H1 (cell line): ENCODE results near the gene TENT4A. TPM values are rescaled to one million over a fixed set of nuclear protein-coding genes. Genes with fewer than 3 reads are reported as not detected.

Experiments used
- CTCF ChIA-PET: fragments of 300-600 bp; sonication (Branson Sonifier 250); formaldehyde crosslinking; loops from one replicate; lab custom pipeline; 2021; ENCODE audit not compliant: partially characterized antibody; lab: Charles Lee
- POLR2A ChIA-PET: fragments of 300-600 bp; sonication (Branson Sonifier 250); formaldehyde crosslinking; loops from one replicate; lab custom pipeline; 2021; ENCODE audit warnings: inconsistent platforms; ENCODE audit not compliant: partially characterized antibody; lab: Charles Lee
- DNase-seq, 2 experiments: peaks; one replicate each; pipeline versions ENCODE4 v3.0.0 to v3.0.0-alpha.2; 2010 to 2022; ENCODE audit warnings: low spot score in 2 of 2, low read depth in 1 of 2, mixed read lengths in 1 of 2
- FAIRE-seq: peaks from 2 replicates; lab custom pipeline; 2011; peaks lifted over from hg19 to GRCh38; lab: Jason Lieb, UNC
- H2AFZ ChIP-seq: 2 replicates; pipeline ENCODE4 v1.8.1; 2012; ENCODE audit warnings: low read length, inconsistent platforms
- H2AK5ac ChIP-seq: 2 replicates; pipeline ENCODE4 v1.6.1; 2013; ENCODE audit warnings: low read depth, low read length
- H2BK120ac ChIP-seq: replicated peaks from 2 replicates; pipeline ENCODE3; 2013; ENCODE audit warnings: low read depth, low read length, inconsistent platforms
- H2BK12ac ChIP-seq: 2 replicates; pipeline ENCODE4 v1.6.1; 2013; ENCODE audit warnings: low read depth, low read length
- H2BK15ac ChIP-seq: 2 replicates; pipeline ENCODE4 v1.6.1; 2013; ENCODE audit warnings: low read length
- H2BK20ac ChIP-seq: 2 replicates; pipeline ENCODE4 v1.6.1; 2013; ENCODE audit warnings: low read length
- H2BK5ac ChIP-seq: 2 replicates; pipeline ENCODE4 v1.6.1; 2013; ENCODE audit warnings: low read depth, low read length
- H3K14ac ChIP-seq: 2 replicates; pipeline ENCODE4 v1.6.1; 2013; ENCODE audit warnings: inconsistent platforms; ENCODE audit not compliant: insufficient read length
- H3K18ac ChIP-seq: 2 replicates; pipeline ENCODE4 v1.6.1; 2013; ENCODE audit warnings: low read length; ENCODE audit errors: extremely low read depth
- H3K23ac ChIP-seq: 2 replicates; pipeline ENCODE4 v1.6.1; 2013; ENCODE audit warnings: inconsistent platforms; ENCODE audit not compliant: insufficient read length
- H3K23me2 ChIP-seq: 2 replicates; pipeline ENCODE4 v1.6.1; 2013; ENCODE audit warnings: low read depth, low read length
- H3K27ac ChIP-seq: 2 replicates; pipeline ENCODE4 v1.6.1; 2011; ENCODE audit warnings: low read depth, low read length, inconsistent platforms
- H3K27me3 ChIP-seq, 4 experiments: replicated peaks in 1 of 4; 1 replicate in 1 of 4; 2 replicates in 3 of 4; pipeline versions ENCODE4 v1.6.1 to v1.8.1; 2011 to 2013; ENCODE audit warnings: low read length in 3 of 4, mild to moderate bottlenecking in 3 of 4, inconsistent platforms in 2 of 4, mixed read lengths in 2 of 4, moderate library complexity in 1 of 4; ENCODE audit not compliant: control insufficient read depth in 3 of 4, insufficient read depth in 3 of 4; ENCODE audit errors: extremely low read depth in 1 of 4
- H3K36me3 ChIP-seq, 4 experiments: 2 replicates each; pipeline versions ENCODE4 v1.6.1 to v1.8.1; 2011 to 2013; ENCODE audit warnings: mild to moderate bottlenecking in 4 of 4, low read length in 3 of 4, moderate library complexity in 2 of 4, control low read depth in 1 of 4, inconsistent platforms in 1 of 4; ENCODE audit not compliant: insufficient read depth in 4 of 4, control insufficient read depth in 2 of 4
- H3K4ac ChIP-seq: replicated peaks from 2 replicates; pipeline ENCODE3; 2013; ENCODE audit warnings: low read length, low read depth, mixed read lengths, inconsistent platforms; ENCODE audit not compliant: insufficient read length
- H3K4me1 ChIP-seq, 4 experiments: replicated peaks in 1 of 4; 1 replicate in 1 of 4; 2 replicates in 3 of 4; pipeline versions ENCODE4 v1.6.1 to v1.8.1; 2011 to 2013; ENCODE audit warnings: low read length in 3 of 4, inconsistent platforms in 2 of 4, mixed read lengths in 1 of 4; ENCODE audit not compliant: insufficient read depth in 4 of 4, control insufficient read depth in 3 of 4
- H3K4me2 ChIP-seq, 2 experiments: 2 replicates each; pipeline versions ENCODE4 v1.6.1 to v1.8.1; 2011 to 2013; ENCODE audit warnings: low read depth in 2 of 2, low read length in 2 of 2, control low read depth in 1 of 2, inconsistent platforms in 1 of 2, mild to moderate bottlenecking in 1 of 2; ENCODE audit not compliant: insufficient read depth in 1 of 2
- H3K4me3 ChIP-seq, 4 experiments: fragments of 200-600, 300-600 bp in 1 of 4; sonication (generic), shearing (Covaris generic), sonication (Bioruptor Twin) in 1 of 4; 2 replicates each; pipeline versions ENCODE4 v1.5.1 to v1.8.1; 2011 to 2016; ENCODE audit warnings: low read length in 4 of 4, low read depth in 3 of 4, control low read depth in 2 of 4, inconsistent platforms in 2 of 4, mild to moderate bottlenecking in 2 of 4, mixed read lengths in 1 of 4, moderate library complexity in 1 of 4; ENCODE audit not compliant: insufficient read depth in 2 of 4; ENCODE audit errors: extremely low read depth in 1 of 4
- H3K56ac ChIP-seq: replicated peaks from 2 replicates; pipeline ENCODE3; 2013; ENCODE audit warnings: low read depth, mild to moderate bottlenecking, mixed read lengths, low read length, inconsistent platforms; ENCODE audit not compliant: insufficient read length
- H3K79me1 ChIP-seq: 2 replicates; pipeline ENCODE4 v1.6.1; 2013; ENCODE audit warnings: low read depth, low read length, control low read depth
- H3K79me2 ChIP-seq, 2 experiments: 2 replicates each; pipeline versions ENCODE4 v1.6.1 to v1.8.1; 2012 to 2013; ENCODE audit warnings: low read length in 2 of 2, mild to moderate bottlenecking in 2 of 2, inconsistent platforms in 1 of 2; ENCODE audit not compliant: insufficient read depth in 2 of 2, control insufficient read depth in 1 of 2
- H3K9ac ChIP-seq, 4 experiments: replicated peaks in 1 of 4; 1 replicate in 1 of 4; 2 replicates in 3 of 4; pipeline versions ENCODE4 v1.6.1 to v1.8.1; 2011 to 2013; ENCODE audit warnings: low read depth in 3 of 4, low read length in 3 of 4, control low read depth in 2 of 4, mild to moderate bottlenecking in 2 of 4, moderate library complexity in 2 of 4, inconsistent platforms in 1 of 4; ENCODE audit errors: extremely low read depth in 1 of 4
- H3K9me3 ChIP-seq, 2 experiments: 2 replicates each; pipeline versions ENCODE4 v1.6.1 to v1.8.1; 2012 to 2013; ENCODE audit warnings: mild to moderate bottlenecking in 2 of 2, moderate library complexity in 2 of 2, control low read depth in 1 of 2, inconsistent platforms in 1 of 2, low read depth in 1 of 2, low read length in 1 of 2, mixed read lengths in 1 of 2; ENCODE audit not compliant: insufficient read depth in 2 of 2
- H4K20me1 ChIP-seq, 2 experiments: replicated peaks in 1 of 2; 2 replicates each; pipeline versions ENCODE3 to v1.8.1; 2011 to 2013; ENCODE audit warnings: inconsistent platforms in 2 of 2, low read length in 2 of 2, mild to moderate bottlenecking in 1 of 2; ENCODE audit not compliant: insufficient read depth in 2 of 2, control insufficient read depth in 1 of 2
- H4K5ac ChIP-seq: 2 replicates; pipeline ENCODE4 v1.6.1; 2013; ENCODE audit warnings: low read length, low read depth, mixed read lengths, inconsistent platforms; ENCODE audit not compliant: insufficient read length
- H4K8ac ChIP-seq: 2 replicates; pipeline ENCODE4 v1.8.0; 2013; ENCODE audit warnings: mild to moderate bottlenecking, moderate library complexity, low read length, inconsistent platforms; ENCODE audit not compliant: insufficient read depth; ENCODE audit errors: extremely low read depth
- H4K91ac ChIP-seq: replicated peaks from 2 replicates; pipeline ENCODE3; 2013; ENCODE audit warnings: low read length, mixed read lengths, inconsistent platforms; ENCODE audit not compliant: insufficient read length
- ATF2 ChIP-seq: IDR thresholded peaks from 2 replicates; pipeline ENCODE4 v1.6.1; 2012; ENCODE audit warnings: low read length, inconsistent platforms
- EP300 ChIP-seq, 2 experiments: IDR thresholded peaks; 1 replicate in 1 of 2; 2 replicates in 1 of 2; pipeline ENCODE4 v1.6.1; 2011 to 2012; ENCODE audit warnings: low read depth in 2 of 2, low read length in 2 of 2, mild to moderate bottlenecking in 2 of 2, borderline replicate concordance in 1 of 2, inconsistent platforms in 1 of 2, moderate library complexity in 1 of 2
- FOSL1 ChIP-seq: IDR thresholded peaks from 2 replicates; pipeline ENCODE4 v1.6.1; 2011; ENCODE audit warnings: mild to moderate bottlenecking, low read depth, low read length, moderate library complexity; ENCODE audit not compliant: insufficient read depth
- GTF2F1 ChIP-seq: IDR thresholded peaks from 2 replicates; pipeline ENCODE4 v1.6.1; 2012; ENCODE audit warnings: low read depth, low read length, improper control_type of control experiment, borderline replicate concordance
- MAX ChIP-seq: IDR thresholded peaks from 2 replicates; pipeline ENCODE4 v1.6.1; 2012; ENCODE audit warnings: inconsistent platforms
- POLR2AphosphoS5 ChIP-seq: IDR thresholded peaks from 2 replicates; pipeline ENCODE4 v1.6.1; 2011; ENCODE audit warnings: low read depth, low read length
- RFX5 ChIP-seq: IDR thresholded peaks from 2 replicates; pipeline ENCODE4 v1.6.1; 2011; ENCODE audit warnings: low read depth, low read length, improper control_type of control experiment, borderline replicate concordance
- TAF1 ChIP-seq: IDR thresholded peaks from 2 replicates; pipeline ENCODE4 v1.6.1; 2011; ENCODE audit warnings: mild to moderate bottlenecking, low read depth, low read length
- USF2 ChIP-seq: IDR thresholded peaks from 2 replicates; pipeline ENCODE4 v1.6.1; 2011; ENCODE audit warnings: low read length, improper control_type of control experiment
- WGBS, 2 experiments: shearing (Covaris generic) in 1 of 2; methylation state at CpG; one replicate each; pipeline versions ENCODE4 v1.1.6 to v1.1.7; 2013 to 2015; ENCODE audit warnings: low lambda C conversion rate in 2 of 2, mixed read lengths in 2 of 2, inconsistent platforms in 1 of 2, low coverage in 1 of 2, missing lambda C conversion rate in 1 of 2; ENCODE audit not compliant: insufficient replicate concordance in 2 of 2, insufficient coverage in 1 of 2, insufficient read length in 1 of 2; ENCODE audit errors: extremely low coverage in 1 of 2, missing lambda C conversion rate in 1 of 2; 5-methylcytosine and 5-hydroxymethylcytosine counted together
- polyA plus RNA-seq, 7 experiments: library from polyadenylated mRNA; depleted of rRNA in 3 of 7; stranded (reverse) in 5 of 7; unstranded in 2 of 7; fragments of >200 nt in 5 of 7; fragments of 200-250 nt in 2 of 7; gene quantifications; 1 replicate in 5 of 7; 2 replicates in 1 of 7; 4 replicates in 1 of 7; pipeline versions ENCODE4 v1.2.1 to v1.2.3, GENCODE V29; 2011 to 2013; ENCODE audit warnings: missing spikeins in 2 of 7, mixed read lengths in 2 of 7
- total RNA-seq: library from RNA; stranded (reverse); fragmentation: NEBNext Ultra II Directional; extraction: Animal tissue kit (Norgen Biotek cat#: 25700); gene quantifications from 2 replicates; pipeline ENCODE4 v1.2.1, GENCODE V29; 2021

Gene TENT4A
- total and polyA plus RNA-seq, 2 of the 8 experiments (the other 6 are each of a cell fraction or from before 2014, with no cell fraction given), result 8.9 to 25.1 TPM

DNA sequence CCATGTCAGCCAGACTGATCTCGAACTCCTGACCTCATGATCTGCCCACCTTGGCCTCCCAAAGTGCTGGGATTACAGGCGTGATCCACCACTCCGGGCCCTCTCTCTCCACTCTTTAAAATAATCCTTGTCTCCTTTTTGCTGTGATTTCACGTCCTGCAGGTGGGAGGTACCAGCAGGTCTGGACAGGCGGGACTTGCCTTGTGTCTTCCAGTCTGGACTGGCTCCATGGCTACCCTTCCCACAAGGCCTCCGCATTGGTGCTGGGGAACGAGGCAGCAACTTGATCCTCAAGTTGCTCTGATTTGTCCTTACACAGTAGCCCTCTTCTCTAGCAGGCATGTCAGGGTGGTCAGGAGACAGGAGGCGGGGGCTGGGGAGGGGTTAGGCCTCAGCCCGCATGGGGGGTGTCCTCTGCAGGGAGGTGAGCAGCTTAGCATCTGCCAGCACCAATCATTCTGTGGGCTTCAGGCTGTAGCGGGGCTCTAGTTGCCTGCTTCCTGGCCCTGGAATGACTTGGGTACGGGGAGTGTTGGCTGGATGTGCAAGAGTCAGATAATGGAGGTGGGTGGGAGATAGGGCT lies 54.3 kb downstream of the TENT4A start:
- Histone ChIP-seq H2AK5ac (peak overlapping the region; percentile 66; the same call in 1 of the 2 replicates), H3K27ac (no peak overlapping the region), H3K9me3 (no peaks in the 10 kb centered on the region), H3K23me2 (peaks cover 2% of the 10 kb centered on the region; the same call in 1 of the 2 replicates), H3K23ac (no peak overlapping the region), H3K4me1 (peaks cover 0 to 2% (median 1%) of the 10 kb centered on the region in 4 experiments; a peak in 2 of 7 replicates), H3K56ac (no peak overlapping the region), H3K79me2 (no peaks in the 10 kb centered on the region), H3K79me1 (no peaks in the 10 kb centered on the region), H4K91ac (no peak overlapping the region), H3K36me3 (no peaks in the 10 kb centered on the region), H4K20me1 (no peaks in the 10 kb centered on the region), H2BK20ac (no peak overlapping the region), H3K4me3 (no peak overlapping the region), H4K5ac (no peak overlapping the region), H2BK15ac (no peak overlapping the region; the same call in 1 of the 2 replicates), H3K27me3 (no peaks in the 10 kb centered on the region), H2AFZ (no peak overlapping the region), H3K4me2 (no peak overlapping the region), H3K9ac (no peak overlapping the region), H3K14ac (no peak overlapping the region), H3K4ac (no peak overlapping the region), H4K8ac (no peak overlapping the region), H2BK120ac (no peak overlapping the region), H2BK5ac (no peak overlapping the region), H3K18ac (no peak overlapping the region), H2BK12ac (no peak overlapping the region)
- CTCF ChIA-PET, result interaction anchor here (1.1 to 8.4 kb wide), 6 partner anchors 10 to 50 kb away, joined by 3 to 97 read pairs (median 14); no protein-coding TSS in a partner anchor
- POLR2A ChIA-PET, result interaction anchor here (1.2 kb wide), 1 partner anchor 38 kb away, joined by 3 read pairs; no protein-coding TSS in a partner anchor
- no peak for FAIRE-seq
- no peak for DNase-seq
- WGBS, 2 experiments, result 88% methylated on average over 11 of the region's 11 CpGs; no CpG with 5 or more reads in 1 of the 2 experiments
- TF ChIP-seq GTF2F1 (no peak), EP300 (IDR thresholded peaks at IDR 0.05; ENCODE audit: borderline replicate concordance in 1 of 2, low read depth in 2 of 2, low read length in 2 of 2) (no peak), MAX (no peak), FOSL1 (no peak), POLR2AphosphoS5 (no peak), RFX5 (no peak), TAF1 (no peak), USF2 (no peak), ATF2 (no peak)
